HG02884 (cell line): Measurements from ENCODE around the gene FSHR.

Source experiments
- ATAC-seq: cut with Tn5 transposase; IDR thresholded peaks from one replicate; pipeline ENCODE4 v1.9.1; 2021; ENCODE audit warnings: mild to moderate bottlenecking, moderate library complexity; ENCODE audit not compliant: unreplicated experiment

The FSHR gene

DNA sequence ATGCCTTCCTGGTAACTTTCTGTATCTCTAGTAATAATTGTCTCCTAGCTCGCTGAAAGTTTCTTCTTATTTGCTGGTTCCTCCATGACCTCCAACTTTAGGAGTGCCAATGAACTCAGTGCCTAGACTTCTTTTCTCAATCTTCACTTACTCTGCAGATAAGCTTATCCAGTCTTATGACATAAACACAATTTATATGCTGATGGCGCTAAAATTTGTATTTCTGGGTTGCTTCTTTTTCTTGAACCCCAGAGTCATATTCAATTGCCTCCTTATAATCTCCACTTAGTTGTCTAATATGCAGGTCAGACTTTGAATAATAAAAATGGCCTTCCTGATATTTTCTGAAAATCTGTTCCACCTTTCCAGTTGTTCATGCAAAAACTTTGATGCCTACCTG lies 182.5 kb downstream of the FSHR start:
- ATAC-seq = no peak

DNA sequence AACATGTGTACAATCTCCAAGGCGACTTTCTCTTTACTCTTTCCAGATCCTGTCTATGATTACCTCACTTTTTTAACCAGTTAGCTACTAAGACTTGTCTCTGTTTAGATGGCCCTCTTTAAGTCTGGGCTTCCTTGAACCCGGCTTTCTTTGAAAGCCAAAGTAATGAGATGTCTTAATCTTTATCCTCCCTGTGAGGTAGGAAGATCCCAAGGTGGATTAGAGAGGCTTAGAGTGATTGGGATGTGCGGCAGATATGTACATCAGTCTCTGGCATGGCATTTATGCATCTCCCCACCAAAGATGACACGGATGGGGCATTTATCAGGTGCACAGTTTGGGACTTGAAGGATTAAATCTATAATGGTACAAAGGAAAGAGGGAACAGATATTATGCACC lies 186.3 kb downstream of the FSHR start:
- ATAC-seq = no peak

DNA sequence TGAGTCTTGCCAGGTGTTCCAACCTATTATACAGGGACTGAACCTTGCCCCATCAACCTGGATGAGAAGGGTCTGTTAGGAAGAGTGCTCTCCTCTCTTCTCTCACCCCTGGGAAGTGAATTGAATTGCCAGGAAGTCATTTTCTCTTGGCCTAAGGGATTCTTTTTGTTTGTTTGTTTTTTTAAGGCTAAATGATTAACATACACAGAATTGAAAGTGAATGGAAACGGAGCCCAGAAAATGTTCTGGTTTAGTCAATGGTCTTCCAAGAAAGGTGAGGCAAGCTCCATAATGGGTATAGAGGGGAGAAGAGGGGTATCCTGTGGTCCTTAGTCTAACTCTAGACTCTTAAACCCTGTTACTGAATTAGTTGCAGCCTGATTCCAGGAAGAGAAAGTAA lies 189.1 kb downstream of the FSHR start:
- no peak for ATAC-seq

- ATAC-seq = no peak
These were observed 193.3 kb downstream of the FSHR start for GRCh38 chr2:48961009-48961408.

DNA sequence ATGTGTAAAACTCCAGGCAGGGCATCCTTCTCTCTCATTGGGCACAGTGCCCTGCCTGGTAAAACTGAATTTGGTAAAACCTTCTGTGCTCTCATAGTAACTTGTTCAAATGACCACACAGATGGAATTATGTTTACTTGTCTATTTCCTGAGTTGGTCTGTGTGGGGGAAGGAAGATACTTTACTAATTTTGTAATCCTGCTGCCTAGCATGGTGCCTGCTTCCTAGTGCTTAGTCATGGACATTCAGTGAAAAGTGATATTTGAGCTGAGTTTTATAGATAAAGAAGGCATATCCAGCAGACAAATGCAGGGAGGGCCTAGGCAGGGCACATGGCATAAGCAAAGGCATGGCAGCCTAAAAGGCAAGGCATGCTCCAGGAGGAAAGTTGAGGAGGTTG lies 199.4 kb downstream of the FSHR start:
- ATAC-seq = no peak

DNA sequence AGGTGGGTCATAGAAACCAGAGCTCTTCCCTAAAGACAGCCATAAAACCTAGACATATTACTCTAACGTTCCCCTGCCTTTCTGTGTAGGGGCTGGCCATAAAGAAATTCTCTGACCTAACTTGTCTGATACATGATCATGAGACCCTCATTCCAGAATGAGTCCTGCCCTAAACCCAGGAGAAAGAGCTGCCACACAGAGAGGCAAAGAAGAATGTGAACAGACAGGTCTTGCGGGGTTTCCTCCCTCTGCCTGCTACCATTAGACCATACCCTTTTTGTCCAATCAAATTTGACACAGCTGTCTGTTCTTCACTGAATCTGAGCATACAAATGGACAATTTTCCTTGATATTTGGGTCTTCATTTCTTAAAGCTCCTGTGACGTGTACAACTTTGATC lies 200.0 kb downstream of the FSHR start:
- ATAC-seq = no peak

DNA sequence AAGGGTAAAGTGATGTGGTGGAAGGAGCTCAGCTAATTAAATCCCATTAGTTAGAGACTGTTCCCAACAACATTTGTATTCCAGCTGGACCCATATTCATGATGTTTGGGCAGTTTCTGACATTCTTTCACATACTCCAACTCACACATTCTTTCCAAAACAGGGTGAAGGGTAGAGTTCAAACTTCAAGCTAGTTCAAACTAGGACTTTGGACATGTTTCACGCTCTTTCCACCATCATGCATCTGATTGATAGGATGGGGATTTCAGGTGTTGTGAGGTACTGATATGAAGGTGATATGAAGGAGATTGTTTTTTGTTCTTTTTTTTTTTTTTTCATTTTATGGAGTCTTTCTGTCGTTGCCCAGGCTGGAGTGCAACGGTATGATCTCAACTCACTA lies 201.7 kb downstream of the FSHR start:
- ATAC-seq = no peak

DNA sequence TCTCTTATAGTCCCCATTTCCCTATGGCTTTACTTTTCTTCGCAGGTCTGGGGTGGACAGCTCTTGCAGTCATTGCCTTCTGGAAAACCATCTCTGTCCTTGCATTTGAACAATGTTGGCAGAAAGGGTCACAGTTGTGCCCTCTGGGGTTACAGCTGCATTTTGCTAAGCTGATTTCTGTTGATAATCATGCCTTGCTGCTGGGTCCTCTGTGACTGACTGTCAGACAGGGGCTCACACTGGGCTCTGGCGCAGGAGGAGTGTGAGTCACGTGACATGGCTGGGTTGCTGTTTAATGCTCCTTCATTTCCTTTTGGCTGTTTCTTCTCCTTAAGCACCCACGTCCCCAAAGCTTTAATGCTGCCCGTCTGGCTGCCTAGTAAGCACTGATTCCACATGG lies 202.2 kb downstream of the FSHR start:
- ATAC-seq = no peak

DNA sequence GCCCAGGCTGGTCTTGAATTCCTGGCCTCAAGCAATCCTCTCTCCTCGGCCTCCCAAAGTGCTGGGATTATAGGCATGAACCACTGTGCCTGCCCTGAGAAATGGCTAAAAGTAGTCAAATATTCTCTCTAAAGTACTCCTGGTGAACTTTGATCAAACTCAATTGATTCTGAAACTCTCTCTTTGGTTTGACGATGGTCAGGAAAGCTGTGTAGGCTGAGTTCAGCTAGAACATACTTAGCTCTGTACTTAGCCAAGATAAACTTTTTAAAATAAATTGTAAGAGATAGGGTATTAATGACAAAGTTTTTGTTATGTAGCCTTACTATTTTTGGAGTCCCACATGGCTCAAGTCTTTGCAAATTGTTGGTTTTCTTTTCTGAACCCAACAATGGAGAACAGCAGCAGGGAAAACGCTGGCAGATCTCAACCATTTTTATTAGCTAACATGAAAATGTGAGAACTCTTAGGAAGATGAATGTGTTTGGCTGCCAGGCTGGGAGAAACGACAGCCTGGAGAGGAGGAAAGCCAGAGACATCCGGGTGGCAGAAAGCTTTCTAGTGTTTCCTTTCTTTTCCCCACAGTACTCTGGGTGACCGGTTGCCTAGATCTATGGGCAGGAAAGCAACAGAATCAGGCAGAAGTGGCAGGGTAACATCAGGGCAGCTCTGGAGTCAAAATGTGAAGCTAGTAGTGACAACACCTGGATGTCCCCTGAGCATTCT lies 205.8 kb downstream of the FSHR start:
- no peak for ATAC-seq

DNA sequence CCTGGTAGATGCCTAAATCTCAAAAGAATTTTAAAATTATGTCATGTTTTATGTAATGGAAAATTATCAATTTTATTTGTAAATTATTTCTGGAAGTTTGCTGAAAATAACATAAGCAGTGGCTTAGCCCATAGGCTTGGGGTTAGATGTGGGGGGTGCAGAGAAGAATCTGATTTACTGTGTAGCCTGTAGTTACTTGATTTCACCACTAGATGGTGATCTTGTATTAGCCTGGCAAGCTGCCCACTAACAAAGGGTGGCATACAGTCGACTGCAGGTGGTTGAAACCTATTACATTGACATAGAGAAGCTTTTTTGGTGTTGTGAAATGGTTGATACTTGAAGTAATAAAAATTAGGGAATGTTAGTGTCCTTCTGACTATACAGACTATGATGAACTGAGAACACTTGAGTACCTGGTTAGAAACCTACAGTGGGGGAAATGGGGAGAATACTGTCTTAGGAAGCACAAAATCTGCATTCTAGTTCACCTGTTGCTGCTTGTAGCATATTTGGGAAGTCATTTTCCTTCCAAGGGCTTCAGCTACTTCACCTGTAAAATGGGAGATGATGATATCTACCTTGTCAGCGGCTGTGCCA lies 207.8 kb downstream of the FSHR start:
- peak; percentile 90 for ATAC-seq

DNA sequence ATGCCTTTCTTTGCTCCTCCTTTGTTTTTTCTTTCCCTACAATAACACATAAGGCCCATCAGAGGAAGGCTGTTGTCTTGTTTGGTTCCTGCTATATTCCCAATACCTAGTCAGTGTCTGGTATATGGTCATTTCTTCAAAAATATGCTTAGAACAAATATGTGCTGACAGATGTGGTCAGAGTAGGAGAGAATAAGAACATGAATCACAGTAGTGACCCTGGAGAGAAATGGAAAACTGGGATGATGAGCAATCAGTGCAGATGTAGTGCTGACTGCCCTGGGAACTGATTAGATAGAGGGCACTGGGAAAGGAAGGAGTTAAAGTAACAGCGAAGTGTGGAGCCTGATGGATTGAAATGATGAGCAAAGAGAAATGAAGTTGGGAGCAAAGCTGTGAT lies 209.4 kb downstream of the FSHR start:
- ATAC-seq = no peak

DNA sequence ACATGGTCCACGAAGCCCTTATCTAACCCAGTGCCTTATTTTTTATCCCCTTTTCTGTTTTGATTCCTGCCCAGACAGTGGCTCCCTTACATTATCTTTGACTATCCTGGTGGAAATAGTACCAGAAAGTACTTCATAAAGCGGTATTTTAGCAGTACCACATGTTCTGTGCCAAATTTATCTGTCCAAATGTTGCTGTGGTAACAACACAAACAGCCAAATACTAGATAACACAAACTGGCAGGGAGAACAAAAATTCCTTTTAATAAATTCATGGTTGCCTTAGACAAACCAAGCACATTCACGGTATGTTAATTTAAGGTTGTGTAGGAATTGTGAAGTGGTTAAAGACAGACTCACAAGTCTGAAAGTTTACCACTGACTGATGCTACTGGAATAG lies 210.9 kb downstream of the FSHR start:
- ATAC-seq = no peak

DNA sequence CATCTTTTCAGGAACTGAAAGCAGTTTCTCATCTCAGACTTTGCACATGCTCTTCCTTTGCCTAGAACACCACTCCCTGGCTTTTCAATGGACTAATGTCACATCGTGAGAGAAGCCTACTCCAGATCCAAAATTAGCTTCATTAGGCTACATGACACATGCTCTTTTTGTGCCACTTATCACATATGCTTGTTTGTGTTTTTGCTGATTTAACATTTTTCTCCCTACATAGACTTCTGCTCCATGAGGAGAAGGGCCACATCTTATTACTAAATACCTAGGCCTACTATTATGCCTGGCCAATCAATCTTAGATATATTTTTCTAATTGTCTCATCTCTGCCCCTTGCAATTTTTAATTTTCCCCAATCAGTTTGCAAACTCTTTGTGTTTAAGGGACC lies 212.4 kb downstream of the FSHR start:
- ATAC-seq = no peak

DNA sequence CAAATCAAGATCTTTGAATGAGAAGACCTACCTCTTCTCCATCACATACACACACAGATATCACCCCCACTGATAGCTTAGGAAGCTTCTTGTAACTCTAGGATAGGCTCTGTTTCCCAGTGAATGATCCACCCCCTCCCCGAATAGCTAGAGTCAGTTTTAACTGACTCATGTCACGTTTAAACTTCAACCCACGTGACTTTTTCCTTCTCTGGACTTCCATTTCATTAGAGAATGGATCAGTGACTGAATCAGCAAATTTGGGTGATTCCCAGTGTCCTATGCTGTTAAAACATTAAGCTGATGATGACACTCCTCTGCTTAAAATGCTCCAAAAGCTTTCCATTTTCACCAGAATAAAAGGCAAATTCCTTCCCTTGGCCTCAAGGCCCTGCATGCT lies 212.9 kb downstream of the FSHR start:
- no peak for ATAC-seq

DNA sequence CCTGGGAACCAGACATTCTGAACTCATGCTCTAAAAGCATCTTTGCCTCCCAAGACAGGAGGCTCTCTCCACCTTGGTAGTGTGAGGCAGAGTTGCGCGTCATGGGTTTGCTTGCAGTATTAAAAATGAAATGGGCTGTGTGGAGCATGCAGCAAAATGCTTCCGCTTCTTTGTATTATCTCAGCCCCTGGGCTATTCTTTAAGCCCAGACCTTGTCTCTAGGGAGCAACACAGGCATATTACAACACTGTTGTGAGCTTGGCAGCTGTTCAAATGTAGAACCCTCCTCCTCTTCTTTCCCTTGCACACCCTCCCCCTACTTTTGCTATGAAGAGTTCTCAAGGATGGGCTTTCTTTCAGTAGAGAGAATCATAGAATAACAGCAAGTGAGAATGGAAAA lies 213.7 kb downstream of the FSHR start:
- ATAC-seq = no peak

GRCh38 chr2:48939232-48939631 lies 215.1 kb downstream of the FSHR start:
- ATAC-seq = no peak

DNA sequence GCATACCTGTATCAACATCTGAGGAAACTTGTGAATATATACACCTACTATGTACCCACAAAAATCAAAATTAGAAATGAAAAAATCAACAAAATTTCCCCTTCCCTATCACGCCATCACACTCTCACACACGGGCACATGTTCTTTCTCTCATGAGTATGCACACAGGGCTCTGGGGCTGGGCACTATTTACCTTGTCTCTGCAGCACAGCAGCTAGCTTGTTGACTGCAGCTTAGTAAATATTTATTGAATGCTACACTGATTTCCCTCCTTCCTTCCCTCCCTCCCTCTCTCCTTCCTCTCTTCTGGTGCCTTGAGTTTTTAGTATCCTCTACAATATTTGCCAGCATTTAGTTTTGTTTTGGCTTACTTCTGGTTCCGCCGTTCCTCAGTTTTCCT lies 216.1 kb downstream of the FSHR start:
- no peak for ATAC-seq

GRCh38 chr2:48934807-48935206 lies 219.5 kb downstream of the FSHR start:
- ATAC-seq = no peak

DNA sequence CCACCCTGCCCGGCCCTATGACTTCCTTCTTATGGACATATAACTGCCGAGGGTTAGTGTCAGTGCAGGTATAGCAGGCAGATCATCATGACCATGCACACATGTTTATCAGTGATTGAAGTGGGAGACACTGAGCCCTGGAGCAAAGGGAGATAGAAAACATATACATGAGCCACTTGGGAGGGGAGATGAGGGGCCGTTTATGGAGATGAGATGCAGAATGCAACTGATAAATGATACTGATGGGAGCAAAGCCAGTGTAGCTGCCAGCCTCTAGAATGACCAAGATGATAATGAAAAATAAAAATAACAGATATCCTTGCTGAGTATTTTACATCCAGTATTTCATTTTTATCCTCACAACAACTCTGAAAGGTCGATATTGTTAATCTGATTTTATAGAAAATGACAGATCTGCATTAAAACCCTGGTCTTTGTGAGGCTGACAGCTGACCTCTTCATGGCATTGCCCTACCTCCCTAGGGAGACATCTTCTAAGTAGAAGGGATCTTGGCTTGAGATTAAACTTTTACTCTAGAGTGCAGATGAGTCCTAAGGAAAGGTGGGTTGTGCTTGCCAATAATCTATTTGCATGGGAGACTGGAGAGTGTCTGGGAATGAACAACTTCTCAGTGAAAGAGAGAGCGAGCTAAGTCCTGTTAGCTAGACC lies 220.4 kb downstream of the FSHR start:
- no peak for ATAC-seq

DNA sequence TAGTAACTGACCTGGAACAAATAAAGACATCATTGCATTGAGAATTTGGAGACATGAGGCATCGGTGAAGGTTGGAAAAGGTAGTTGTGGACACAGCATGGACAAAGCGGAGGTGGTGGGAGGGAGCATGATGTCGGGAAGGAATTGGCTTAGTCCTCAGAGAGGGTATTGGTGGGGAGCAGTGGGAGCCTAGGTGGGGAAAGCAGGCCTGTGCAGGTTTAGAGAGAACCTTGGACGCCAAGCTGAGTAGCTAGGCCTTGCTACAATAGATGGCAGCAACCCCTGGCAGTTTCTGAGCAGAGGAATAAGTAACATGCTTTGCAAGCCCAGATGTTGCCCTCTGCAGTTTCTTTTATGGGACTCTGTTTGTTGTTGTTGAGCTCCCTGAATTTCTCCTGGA lies 221.6 kb downstream of the FSHR start:
- ATAC-seq = no peak

DNA sequence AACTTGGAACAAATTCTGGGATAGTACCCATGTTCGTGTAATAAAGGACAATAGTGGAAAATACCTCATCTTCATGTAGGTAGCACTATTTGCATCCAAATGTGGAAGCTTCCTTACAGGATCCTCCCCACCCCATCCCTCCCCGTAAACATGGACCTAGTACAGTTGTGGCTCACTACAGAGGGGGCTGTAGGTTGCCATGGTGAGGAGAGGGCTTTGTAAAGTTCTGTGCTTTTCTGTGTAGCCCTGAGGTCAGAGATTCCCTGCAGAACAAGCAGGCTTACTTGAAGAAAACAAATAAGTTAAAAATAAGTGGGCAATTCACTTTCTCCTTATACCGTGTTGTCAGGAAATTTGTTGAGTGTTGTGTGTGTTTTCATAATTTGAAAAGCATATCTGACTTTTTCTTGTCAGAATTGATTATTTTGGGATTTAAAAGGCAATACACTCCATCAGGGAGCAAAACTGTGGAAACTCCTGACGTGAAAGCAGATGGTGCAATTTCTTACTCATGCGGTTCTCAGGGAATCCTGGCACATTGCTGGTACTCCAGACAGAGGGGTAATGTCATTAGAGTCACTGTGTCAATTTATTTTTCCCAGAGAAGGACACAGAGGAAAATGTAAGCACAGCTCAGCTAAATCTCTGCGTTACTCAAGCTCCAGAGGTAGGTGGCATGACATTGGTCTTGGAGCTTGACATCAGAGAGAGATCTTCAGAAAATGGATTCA lies 224.6 kb downstream of the FSHR start:
- no peak for ATAC-seq

DNA sequence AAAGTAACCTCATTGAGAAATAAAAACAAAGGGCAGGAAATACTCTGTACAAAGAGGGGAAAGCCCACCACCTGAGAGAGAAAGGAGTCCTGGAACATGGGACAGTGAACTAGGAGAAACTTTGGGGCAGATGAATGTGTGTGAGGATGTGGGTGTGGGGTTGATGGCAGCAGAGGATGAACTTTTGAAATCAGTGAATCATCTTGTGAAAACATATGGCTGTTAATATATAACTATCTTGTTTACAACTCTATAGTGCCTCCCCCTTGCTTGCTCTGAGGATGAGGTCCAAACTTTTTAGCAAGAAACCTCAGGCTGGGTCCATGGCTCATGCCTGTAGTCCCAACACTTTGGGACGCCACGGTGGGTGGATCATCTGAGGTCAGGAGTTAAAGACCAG lies 227.0 kb downstream of the FSHR start:
- ATAC-seq = no peak
